ENCODE results near the gene BARX1.
"Not testable (repeated sequence)": the region's sequence is repeated elsewhere in the genome, so short reads cannot be mapped to it uniquely, and the experiment has no call there.

The BARX1 gene, protein sequence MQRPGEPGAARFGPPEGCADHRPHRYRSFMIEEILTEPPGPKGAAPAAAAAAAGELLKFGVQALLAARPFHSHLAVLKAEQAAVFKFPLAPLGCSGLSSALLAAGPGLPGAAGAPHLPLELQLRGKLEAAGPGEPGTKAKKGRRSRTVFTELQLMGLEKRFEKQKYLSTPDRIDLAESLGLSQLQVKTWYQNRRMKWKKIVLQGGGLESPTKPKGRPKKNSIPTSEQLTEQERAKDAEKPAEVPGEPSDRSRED

DNA sequence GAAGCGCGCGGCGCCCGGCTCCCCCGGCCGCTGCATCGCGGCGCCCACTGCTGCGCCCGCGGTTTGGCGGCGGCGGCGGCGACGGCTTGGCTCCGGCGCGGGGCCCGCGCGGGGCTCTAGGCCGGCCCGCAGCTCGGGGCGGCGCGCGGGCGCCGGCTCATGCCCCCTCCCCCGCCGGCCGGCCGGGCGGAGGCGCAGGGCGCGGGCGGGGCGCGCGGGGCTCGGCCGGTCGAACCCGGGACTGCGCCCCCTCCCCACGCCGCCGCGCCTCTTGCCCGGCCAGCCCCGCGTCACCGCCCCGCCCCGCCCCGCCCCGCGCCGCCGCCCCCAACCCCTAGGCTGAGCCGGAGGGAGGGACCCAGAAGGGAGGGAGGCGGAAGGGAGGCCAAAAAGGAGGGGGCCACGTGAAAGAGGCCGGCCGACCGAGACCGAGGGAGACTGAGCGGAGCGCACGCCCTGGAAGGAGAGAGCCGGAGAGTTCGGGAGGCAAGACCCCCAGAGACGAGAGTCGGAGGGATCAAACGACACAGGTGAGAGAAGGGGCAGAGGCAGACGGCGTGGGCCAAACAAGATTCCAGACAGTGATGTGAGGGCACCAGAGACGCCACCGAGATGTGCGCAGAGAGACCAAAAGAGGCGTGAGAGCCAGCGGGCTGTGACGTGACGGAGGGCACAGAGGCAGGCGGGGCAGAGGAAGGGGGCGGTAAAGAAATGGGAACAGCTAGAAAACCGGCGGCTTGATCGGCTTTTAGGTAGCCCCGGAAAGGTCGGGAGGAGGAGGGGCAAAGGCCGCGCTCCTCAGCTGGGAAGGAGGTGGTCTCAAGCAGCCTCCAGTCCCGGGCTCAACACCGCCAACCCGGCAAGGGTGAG lies at the start of gene BARX1:
Gene BARX1, minus strand, starts transcription at position 245 of the 870 bp plus-strand sequence. Its CDS starts 209 bp downstream, at position 36.
- peak in 1 of 2 experiments; percentile 33 for DNase-seq

DNA sequence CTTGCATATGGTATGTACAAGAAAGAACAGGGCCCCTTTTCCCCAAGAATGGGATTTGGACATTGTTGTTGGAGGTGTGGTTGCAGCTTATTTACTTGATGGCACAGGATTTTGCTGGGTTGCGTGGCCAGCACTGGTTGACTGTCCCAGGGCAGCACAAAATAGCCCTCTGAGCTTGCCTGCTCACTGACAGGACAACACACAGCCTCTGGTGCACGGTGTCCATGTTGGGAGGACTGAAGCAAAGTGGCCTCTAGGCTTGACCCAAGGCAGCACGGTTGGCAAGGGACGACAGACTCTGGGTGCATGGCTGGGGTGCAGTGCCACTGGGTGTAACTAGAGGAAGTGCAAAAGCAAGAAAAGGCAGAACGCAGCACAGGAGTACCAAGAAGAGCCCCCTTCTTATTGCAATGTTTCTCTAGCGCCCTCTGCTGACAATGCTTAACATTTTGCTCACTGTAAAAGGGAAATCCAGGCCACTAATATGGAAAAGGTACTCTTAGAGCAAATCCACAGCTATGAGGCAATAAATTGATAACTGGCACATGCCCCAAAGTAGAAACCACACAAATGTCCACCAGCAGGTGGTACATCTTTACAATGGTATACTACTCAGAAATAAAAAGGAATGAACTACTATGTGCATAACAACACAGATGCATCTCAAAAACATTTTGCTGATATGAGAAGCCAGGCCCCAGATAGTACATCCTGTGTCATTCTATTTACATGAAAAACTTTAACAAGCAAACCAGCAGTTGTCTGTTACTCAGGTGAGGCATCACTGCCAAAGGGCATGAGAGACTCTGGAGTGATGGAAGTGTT lies 47.4 kb upstream of the BARX1 start:
- DNase-seq: peak; percentile 59 to 61

- DNase-seq: no peak
These were observed 41.7 kb upstream of the BARX1 start for GRCh38 chr9:93996863-93997262.

DNA sequence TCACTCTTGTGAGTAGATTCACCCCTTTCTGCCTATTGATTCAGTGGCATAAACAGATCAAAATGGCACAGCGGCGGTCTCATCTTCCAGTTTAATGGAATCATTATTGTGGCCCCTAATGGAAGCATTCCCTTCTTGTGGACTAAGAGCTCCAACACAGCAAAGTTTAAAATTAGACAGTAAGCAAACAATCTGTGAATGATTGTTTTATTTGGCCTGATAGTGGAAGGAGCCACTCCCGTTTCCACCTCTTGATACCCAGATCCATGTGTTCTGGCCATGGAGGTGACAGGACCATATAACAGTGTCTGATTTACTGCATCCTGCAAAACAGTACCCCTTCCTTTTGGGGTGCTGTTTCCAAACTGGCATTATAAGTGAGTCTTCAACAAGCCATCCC lies 41.2 kb upstream of the BARX1 start:
- no peak for DNase-seq

GRCh38 chr9:93994545-93994944 lies 39.4 kb upstream of the BARX1 start:
- DNase-seq: no peak

GRCh38 chr9:93994132-93994531 lies 39.0 kb upstream of the BARX1 start:
- DNase-seq: no peak

DNA sequence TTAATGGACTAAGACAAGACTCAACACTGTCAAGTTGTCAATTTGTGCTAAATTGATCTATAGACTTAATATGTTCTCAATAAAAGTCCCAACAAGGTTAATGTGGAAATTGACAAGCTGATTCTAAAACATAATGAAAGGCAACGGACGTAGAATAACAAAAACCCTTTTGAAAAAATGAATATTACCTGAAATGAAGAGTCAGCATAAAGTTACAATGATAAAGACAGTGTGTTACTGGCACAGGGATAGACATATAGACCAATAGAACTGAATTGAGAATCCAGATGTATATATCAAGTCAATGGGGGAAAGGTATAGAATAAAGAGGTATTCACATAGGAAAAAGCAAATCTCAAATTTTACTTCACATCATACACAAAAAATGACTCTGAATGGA lies 37.7 kb upstream of the BARX1 start:
- DNase-seq: no peak

DNA sequence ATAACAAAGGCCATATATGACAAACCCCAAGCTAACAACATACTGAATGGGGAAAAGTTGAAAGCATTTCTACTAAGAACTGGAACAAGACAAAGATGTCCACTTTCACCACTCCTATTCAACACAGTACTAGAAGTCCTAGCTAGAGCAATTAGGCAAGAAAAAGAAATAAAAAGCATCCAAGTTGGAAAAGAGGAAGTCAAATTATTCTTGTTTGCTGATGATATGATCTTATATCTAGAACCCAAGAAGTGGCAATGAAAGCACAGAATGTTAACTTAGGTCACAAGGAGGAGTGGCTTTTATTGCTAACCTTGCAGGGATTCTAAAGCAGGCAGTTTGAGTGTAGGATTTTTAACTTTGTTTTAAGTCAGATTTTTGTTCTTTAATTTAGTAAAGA lies 35.3 kb upstream of the BARX1 start:
- no peak for DNase-seq

DNA sequence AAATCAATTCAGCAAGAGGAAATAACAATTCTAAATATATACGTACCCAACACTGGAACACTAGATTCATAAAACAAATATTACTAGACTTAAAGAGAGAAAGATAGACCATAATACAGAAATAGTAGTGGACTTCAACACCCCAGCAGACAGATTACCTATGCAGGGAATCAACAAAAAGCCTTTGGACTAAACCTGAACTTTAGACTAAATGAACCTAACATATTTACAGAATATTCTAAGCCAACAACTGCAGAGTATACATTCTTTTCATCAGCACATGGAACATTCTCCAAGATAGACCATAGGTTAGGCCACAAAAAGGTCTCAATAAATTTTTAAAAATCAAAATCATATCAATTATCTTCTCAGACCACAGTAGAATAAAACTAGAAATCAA lies 32.9 kb upstream of the BARX1 start:
- DNase-seq: no peak

GRCh38 chr9:93984860-93985259 lies 29.7 kb upstream of the BARX1 start:
- DNase-seq: no peak

- DNase-seq: no peak
These were observed 28.7 kb upstream of the BARX1 start for GRCh38 chr9:93983875-93984274.

- no peak for DNase-seq
These were observed 24.6 kb upstream of the BARX1 start for GRCh38 chr9:93979721-93980120.

DNA sequence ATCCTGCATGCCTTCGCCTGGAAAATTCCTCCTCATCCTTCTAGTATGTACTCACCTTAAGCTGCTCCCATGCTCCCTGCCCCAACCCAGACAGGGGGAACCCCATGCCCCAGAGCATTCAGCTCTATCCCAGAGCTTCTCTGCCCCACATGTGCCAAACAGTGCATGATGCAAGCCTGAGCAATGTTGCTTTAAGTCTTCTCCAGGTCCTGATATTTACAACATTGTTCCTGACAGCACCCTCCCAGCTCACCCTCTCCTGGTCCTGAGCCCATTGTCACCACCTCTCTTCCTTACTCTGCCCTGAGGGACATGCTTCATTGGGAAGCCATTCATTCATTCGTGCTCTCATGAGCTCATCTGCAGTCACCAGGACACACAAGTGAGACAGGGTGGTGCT lies 23.4 kb upstream of the BARX1 start:
- DNase-seq: no peak

DNA sequence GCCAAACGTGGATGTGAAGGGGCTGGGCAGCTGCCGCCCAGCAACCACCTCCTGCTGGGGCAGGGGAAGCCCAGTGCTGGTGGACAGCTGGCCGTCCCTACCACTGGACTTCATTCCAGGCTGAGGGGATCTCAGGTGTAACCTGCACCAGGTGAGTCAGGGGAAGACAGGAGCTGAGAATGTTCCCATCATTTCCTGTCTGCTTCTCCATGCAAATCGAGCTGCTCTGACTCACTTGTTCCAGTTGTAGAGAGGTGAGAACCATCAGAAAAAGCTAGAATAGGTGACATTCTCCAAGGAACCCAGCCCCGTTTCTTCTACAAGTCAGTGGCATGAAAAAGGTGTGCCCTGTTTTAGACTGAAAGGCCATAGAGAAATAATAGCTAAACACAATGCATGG lies 21.8 kb upstream of the BARX1 start:
- DNase-seq: no peak

DNA sequence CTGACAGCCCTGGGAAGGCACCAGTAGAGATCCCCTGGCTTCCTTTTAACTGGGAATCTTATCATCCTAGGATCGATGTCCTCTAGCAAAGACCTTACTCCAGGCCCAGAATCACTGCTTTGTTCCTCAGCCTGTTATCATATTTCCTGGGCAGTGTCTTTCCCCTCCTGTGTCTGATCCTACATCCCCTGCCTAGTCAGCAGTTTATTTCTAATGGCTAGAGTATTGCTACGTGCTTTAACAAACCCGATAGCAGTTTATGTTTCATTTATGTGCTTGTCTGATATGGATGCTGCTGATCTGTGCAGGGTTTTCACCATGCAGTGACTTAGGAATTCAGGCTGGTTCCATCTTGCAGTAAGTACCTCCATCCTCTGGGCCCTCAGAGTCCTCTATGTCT lies 20.9 kb upstream of the BARX1 start:
- DNase-seq: no peak

GRCh38 chr9:93975262-93975661 lies 20.1 kb upstream of the BARX1 start:
- no peak for DNase-seq

GRCh38 chr9:93974151-93974550 lies 19.0 kb upstream of the BARX1 start:
- no peak for DNase-seq

DNA sequence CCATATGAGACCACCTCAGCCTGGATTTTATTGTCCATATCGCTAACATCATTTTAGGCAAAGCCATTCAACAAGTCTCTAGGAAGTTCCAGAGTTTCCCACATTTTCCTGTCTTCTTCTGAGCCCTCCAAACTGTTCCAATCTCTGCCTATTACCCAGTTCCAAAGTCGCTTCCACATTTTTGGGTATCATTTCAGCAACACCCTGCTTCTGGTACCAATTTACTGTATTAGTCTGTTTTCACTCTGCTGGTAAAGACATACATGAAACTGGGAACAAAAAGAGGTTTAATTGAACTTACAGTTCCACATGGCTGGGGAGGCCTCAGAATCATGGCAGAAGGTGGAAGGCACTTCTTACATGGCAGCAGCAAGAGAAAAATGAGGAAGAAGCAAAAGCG lies 17.5 kb upstream of the BARX1 start:
- DNase-seq: not testable (repeated sequence)

DNA sequence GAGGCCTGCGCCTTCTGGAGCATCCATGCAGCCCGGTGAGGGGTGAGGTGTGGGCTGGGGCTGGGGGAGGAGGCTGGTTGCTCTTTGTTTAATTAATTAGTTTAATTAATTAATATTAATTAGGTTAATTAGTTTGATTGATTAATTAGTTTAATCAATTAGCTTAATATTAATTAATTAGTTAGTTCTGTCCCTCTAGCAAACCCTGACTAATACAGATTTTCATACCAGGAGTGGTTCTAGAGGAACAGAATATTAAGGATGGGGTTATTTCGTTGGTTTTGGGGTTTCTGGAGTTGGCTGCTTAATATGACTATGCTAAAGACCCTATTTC lies 14.1 kb upstream of the BARX1 start:
- DNase-seq: no peak

DNA sequence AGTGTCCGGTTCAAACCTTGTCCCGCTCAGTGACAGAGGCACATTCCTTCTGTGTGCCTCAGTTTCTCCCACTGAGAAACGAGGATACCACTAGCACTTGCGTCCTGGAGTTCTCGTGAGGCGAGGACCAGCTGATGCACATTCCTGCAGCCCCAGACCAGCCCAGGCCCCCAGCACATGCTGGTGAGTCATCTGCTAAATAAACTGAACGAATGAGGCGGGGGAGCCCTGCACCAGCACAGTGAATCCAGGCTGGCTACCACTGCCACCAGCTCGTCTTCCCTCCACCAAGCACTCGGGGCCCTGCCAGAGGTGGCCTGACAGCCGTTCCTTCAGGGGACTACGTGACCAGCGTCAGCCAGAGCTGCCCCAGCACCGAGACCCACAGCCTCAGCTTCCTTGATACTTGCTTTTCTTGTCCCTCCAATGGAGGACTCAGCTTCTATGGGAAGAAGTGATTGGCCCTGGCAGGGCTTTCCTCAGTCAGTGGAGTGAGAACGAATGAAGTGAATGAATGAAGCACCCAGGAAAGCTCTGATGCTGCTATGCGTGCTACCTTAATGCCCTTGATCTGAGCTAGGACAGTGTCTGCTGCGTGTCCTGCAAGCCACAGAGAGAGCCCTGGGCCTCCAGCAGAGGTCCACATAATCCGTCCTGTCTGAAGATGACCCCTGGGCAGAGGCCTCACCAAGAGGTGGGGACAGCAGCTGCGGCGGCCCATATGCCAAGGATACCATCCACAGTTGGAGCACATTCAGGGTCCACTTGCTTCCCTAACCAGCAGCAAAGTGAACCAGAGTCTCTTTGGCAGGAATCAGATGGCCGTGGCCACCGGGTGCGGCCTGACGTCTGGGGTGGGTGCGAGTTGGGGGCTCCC lies 13.5 kb upstream of the BARX1 start:
- DNase-seq: peak in 1 of 2 experiments; percentile 43

- no peak for DNase-seq
These were observed 12.1 kb upstream of the BARX1 start for GRCh38 chr9:93967020-93967803.
